Stimulated activated CD8-positive, alpha-beta memory T cell treated with anti-CD3 and anti-CD28 coated beads, Interleukin-7, amount 100 ng/mL, for 4 hours (primary cell): ENCODE measurements around the gene OR2V2.
"Not testable (repeated sequence)": the region's sequence is repeated elsewhere in the genome, so short reads cannot be mapped to it uniquely, and the experiment has no call there.

Experiments used
- DNase-seq, 2 donors: peaks; one replicate each; pipeline ENCODE4 v3.0.0-alpha.2; 2020; ENCODE audit warnings: low read depth in 2 of 2

The OR2V2 gene, protein sequence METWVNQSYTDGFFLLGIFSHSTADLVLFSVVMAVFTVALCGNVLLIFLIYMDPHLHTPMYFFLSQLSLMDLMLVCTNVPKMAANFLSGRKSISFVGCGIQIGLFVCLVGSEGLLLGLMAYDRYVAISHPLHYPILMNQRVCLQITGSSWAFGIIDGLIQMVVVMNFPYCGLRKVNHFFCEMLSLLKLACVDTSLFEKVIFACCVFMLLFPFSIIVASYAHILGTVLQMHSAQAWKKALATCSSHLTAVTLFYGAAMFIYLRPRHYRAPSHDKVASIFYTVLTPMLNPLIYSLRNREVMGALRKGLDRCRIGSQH

DNA sequence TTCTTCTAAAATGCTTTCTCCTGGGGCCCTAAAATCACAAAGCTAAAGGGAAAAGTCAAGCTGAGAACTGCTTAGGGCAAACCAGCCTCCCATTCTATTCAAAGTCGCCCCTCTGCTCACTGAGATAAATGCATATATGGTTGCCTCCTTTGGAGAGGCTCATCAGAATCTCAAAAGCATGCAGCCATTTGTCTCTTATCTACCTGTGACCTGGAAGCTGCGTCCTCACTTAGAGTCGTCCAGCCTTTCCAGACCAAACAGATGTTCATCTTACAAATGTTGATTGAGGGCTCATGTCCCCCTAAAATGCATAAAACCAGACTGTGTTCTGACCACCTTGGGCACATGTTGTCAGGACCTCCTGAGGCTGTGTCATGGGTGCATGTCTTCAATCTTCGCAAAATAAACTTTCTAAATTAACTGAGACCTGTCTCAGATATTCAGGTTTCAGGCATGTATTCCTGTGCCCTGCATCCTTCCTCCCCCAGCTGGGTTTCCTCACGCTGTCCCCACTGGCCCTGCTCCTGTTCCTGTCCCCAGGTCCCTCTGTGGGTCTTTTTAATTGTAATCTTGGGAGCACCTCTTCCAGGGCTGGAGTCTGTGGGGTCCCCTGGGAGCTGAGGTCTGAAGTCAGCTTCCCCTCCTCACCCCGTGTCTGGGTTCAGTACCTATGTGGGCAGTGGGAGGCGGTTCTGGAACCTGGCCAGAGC is at the start of gene OR2V2:
OR2V2 (plus strand) TSS at position 660 of the 710 bp plus-strand sequence. CDS start 7,357 bp downstream, outside the sequence.
- DNase-seq: not testable (repeated sequence)

- DNase-seq: not testable (repeated sequence)
These were observed 49.5 kb upstream of the OR2V2 start for GRCh38 chr5:181097759-181098491.

- DNase-seq: no peak
These were observed 48.4 kb upstream of the OR2V2 start for GRCh38 chr5:181098762-181099601.

DNA sequence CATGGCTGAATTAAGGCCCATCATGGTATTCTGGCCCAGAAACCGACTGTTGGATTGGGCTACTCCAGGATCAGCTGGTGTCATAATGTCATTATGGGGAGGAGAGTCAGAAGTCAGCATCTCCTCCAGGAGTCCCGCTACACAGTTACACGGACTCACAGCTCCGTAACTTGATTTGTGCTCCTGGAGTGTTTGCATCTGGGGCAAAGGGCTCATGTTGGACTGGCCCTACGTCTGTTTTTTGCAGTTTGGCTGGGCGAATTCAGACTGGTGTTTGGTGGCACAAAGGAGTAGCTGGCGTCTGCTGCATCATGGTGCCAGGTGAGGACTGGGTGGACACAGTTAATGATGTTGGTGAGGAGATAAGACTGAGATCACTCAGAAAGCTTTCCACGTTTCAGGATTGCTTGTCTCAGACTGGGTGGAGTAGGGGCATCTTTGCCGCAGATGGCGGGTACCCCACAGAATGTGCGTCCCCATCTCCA is 47.7 kb upstream of the OR2V2 start:
- no peak for DNase-seq

DNA sequence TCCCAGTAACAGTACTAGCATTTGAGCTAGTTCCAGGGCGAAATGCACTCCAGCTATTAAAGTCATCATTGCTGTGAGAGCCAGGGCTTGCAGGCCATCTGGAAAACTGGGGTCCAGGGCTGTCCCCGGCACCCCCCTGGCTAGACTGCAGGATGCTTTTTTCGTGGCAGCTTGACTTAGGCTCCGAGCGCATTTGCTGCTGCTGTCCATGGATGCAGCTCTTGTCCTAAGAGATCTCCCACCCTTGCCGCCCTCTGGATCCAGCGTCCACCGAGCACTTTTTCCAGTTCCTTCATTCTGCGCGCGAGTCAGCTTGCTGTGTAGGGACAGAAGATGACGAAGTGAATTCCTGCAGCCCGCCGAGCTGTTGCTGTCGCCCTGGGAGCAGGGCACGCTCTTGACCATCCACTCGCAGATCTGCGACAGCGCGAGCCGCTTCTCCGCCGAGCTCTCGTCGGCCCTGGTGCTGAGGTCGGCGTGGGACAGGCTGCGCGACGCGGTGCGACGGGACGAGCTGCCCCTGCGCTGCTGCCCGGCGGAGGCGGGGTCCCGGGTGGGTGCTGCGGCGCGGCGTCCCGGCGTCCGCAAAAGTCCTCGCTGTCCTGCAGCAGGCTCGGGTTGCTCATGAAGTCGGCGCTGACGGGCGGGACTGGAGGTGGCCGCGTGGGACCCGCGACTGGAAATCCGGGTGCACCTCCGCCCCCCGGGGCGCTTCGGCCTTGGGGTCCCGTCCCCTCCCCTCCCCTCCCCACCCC is 47.1 kb upstream of the OR2V2 start:
- no peak for DNase-seq

- not testable (repeated sequence) for DNase-seq
These were observed 46.2 kb upstream of the OR2V2 start for GRCh38 chr5:181101030-181101641.

- not testable (repeated sequence) for DNase-seq
These were observed 45.3 kb upstream of the OR2V2 start for GRCh38 chr5:181101930-181102674.

- not testable (repeated sequence) for DNase-seq
These were observed 43.2 kb upstream of the OR2V2 start for GRCh38 chr5:181104259-181104568.

- DNase-seq: not testable (repeated sequence)
These were observed 42.6 kb upstream of the OR2V2 start for GRCh38 chr5:181104606-181105390.

- no peak for DNase-seq
These were observed 41.9 kb upstream of the OR2V2 start for GRCh38 chr5:181105391-181106025.

GRCh38 chr5:181107699-181108098 is 39.7 kb upstream of the OR2V2 start:
- no peak for DNase-seq

- no peak for DNase-seq
These were observed 38.7 kb upstream of the OR2V2 start for GRCh38 chr5:181108578-181109165.

DNA sequence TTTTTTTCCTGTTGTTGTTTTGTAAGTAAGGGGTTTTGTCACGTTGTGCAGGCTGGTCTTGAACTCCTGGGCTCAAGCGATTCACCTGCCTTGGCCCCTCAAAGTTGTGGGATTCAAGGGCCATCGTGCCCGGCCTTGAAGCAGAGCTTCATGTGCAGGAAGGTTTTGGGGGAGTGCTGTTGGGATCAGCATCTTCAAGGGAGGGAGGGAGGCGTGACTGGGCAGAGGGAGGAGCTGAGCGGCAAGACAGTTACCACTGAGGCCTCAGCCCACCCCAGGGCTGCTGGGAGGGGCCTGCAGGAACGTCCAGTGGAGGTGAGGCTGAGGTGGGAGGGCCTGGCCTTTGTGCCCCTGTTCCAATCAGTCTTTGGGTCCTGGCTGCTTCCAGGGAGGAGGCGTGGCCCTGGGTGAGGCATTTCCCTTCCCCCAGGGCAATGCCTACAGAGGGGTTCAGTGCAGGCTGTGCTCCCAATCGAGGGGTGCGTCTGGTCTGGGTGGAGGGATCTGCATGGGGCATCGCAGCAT is 37.8 kb upstream of the OR2V2 start:
- no peak for DNase-seq

GRCh38 chr5:181111010-181111409 is 36.4 kb upstream of the OR2V2 start:
- no peak for DNase-seq

DNA sequence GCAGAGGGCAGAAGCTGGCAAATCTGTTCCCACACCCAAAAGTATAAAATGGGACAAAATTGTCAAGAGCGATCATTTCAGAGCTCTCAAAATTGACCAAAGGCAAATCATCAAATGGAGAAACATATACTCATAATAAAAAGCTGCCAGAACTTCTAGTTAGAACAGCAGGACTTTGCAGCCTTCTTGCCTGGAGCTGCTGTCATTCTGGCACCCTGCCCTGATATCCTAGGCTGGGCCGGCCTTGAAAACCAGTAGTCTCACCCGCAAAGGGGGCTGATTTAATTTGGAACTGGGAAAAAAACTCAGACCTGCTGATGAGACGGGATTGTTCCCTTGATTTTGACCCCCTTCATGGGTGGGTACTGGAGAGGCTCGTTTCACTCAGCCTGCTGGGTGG is 34.9 kb upstream of the OR2V2 start:
- DNase-seq: no peak

- not testable (repeated sequence) for DNase-seq
These were observed 33.8 kb upstream of the OR2V2 start for GRCh38 chr5:181113572-181113971.

DNA sequence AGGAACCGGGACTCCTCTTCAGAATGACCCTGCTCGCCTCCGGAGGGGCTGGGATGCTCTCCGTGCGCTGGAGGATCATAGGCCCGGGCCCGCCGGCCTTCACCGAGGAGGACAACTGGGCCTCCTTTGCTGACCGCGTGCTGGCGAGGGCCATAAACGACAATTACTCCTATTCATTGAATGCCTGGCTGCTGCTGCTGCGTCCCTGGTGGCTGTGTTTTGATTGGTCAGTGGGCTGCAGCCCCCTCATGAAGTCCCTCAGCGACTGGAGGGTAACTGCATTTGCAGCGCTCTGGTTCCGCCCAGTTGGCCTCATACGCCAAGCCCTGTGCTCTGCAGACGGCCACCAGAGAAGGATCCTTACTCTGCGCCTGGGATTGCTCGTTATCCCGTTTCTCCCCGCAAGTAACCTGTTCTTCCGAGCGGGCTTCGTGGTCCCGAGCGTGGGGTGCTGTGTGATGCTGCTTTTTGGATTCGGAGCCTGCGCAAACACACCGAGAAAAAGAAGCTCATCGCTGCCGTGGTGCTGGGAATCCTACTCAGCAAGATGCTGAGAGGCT is 33.0 kb upstream of the OR2V2 start:
- DNase-seq: no peak
